NOMO-1 (cell line): Measurements from ENCODE around the gene PADI3.

Source experiments
- DNase-seq, 2 experiments: peaks; one replicate each; lab custom pipeline; 2025; ENCODE audit not compliant: unreplicated experiment in 2 of 2; lab: John Stamatoyannopoulos, UW

Gene PADI3

GRCh38 chr1:17295292-17295691 is 46.4 kb downstream of the PADI3 start:
- no peak for DNase-seq

GRCh38 chr1:17296086-17296485 is 47.2 kb downstream of the PADI3 start:
- no peak for DNase-seq

- no peak for DNase-seq
These were observed 49.1 kb downstream of the PADI3 start for GRCh38 chr1:17297991-17298390.

DNA sequence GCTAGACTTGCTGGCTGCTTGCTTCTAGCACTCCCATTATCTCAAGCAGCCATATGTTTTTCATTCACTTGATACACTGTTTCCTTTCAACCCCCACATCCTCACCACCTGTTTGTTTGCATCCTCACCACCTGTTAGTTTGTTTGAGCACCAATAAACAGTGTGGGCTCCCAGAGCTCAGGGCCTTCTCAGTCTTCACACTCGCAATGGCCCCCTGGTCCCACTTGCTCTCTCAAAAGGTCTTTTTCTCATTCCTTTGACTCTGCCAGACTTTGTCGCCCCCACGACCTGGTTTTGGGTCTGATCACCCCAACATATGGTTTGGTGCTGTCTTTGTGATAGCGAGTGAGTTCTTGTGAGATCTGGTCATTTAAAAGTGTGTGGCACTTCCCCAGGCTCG is 52.9 kb downstream of the PADI3 start:
- DNase-seq, result no peak

DNA sequence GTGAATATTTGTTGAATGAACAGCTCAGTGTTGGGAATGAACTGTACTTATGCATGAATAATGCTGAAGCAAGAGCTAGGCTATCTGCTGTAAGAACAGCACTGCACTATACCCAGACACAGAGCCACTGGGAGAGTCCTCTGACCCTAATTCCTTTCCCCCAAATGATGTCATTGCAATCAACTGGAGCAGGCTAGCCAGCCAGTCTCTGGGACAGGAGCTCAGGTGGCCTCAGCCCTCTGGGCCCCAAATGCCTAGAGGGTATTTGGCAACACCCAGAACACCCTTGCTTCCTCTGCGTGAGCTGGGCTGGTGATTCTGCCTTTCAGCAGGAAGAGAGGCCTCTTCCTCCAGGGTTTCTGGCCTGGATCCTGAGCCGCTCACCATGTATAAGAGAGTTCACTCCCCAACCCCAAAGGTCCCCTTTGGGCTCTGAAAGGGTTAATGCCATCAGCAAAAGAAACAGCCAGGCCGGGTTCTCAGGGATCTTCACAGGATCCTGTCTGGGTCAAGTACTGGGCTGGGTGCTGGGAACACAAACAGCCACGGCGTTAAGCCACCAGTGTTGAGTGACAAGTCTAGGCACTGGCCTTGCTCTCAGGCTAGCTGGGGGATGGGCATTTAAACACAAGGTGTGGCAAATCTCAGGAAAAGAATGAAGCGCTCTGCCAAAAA is 55.4 kb downstream of the PADI3 start:
- peak; percentile 75 to 76 for DNase-seq

DNA sequence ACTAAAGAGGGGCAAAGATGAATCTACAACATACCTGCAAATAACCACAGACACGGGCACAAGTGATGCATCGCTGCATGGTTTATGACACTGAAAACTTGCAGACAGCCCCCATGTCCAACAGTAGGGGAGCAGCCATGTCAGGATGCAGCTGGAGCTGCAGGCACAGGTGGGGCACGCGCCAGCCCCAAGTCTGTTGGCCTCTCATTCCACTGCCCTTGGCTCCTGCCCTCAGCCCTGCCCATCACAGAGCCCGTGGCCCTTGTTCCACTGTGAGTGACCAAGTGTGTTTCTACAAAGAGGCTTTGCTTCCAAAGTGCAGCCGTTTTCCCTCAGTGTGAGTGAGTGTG is 55.9 kb downstream of the PADI3 start:
- no peak for DNase-seq

GRCh38 chr1:17305576-17306095 is 56.7 kb downstream of the PADI3 start:
- no peak for DNase-seq

GRCh38 chr1:17306407-17306806 is 57.5 kb downstream of the PADI3 start:
- DNase-seq, result no peak

- no peak for DNase-seq
These were observed 58.0 kb downstream of the PADI3 start for GRCh38 chr1:17306921-17307320.

GRCh38 chr1:17307329-17307728 is 58.4 kb downstream of the PADI3 start:
- DNase-seq, result no peak

- DNase-seq, result peak; percentile 52 to 54
These were observed 59.0 kb downstream of the PADI3 start, which contains the start of gene PADI4 for GRCh38 chr1:17307946-17308345. Gene PADI4, plus strand, starts transcription at chr1:17308197. Its CDS starts 26 bp downstream, at chr1:17308223.

GRCh38 chr1:17308593-17308992 is 59.7 kb downstream of the PADI3 start:
- peak; percentile 43 to 51 for DNase-seq

GRCh38 chr1:17309426-17310067 is 60.6 kb downstream of the PADI3 start:
- no peak for DNase-seq

DNA sequence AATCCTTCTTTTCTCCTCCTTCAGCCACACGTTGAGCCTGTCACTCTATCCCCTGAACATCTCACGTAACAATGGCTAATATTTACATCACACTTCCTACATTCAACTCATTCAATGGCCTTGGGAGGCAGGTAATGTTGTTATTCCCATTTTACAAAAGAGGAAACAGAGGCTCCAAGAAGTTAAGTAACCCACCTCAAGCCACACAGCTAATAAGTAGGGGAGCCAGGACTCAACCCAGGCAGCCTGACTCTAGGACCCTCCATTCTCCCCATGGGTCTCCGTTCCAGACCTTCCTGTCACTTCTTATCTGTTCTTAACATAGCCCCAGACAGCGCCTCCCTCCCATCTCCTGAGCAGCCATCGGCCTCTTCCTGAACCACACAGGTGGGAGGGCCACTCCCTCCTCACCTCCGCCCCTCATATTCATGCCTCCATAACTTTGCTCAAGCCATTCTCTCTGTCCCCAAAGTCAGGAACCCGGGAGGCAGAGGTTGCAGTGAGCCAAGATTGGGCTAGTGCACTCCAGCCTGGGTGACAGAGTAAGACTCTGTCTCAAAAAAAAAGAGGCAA is 61.3 kb downstream of the PADI3 start:
- no peak for DNase-seq

DNA sequence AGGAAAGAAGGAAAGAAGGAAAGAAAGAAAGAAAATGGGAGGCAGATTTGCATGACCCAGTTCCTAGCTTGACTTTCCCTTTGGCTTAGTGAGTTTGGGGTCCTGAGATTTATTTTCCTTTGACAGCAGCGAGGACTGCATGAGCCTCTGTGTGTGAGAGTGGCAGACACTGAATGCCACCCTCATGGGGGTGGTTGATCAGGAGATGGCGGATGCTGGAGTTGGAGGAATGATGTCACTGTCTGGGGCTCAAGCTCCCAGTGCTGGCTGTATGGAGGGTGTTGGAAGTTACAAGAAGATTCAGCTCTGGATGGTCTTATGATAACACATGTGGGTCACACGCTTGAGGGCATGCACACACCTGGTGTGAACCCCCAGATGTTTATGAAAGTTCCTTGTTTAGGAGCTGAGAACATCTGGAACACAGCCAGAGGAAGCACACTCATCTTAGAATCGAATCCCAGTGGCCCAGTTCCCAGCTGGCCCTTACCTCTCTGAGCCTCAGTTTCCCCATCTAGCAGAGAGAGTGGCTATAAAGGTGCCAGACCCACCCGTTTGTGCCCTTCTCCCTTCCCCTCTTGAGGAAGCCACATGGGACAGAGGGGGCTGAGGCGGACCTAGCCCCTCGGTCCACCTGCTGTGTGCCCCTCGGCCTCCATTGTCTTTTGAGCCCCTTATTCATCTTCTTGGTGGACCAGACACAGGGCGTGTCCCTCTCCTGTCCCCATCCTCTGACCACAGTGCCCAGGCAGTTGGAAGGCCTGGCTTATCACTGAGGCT is 64.8 kb downstream of the PADI3 start:
- DNase-seq, result no peak

GRCh38 chr1:17314491-17314971 is 65.6 kb downstream of the PADI3 start:
- DNase-seq, result no peak

DNA sequence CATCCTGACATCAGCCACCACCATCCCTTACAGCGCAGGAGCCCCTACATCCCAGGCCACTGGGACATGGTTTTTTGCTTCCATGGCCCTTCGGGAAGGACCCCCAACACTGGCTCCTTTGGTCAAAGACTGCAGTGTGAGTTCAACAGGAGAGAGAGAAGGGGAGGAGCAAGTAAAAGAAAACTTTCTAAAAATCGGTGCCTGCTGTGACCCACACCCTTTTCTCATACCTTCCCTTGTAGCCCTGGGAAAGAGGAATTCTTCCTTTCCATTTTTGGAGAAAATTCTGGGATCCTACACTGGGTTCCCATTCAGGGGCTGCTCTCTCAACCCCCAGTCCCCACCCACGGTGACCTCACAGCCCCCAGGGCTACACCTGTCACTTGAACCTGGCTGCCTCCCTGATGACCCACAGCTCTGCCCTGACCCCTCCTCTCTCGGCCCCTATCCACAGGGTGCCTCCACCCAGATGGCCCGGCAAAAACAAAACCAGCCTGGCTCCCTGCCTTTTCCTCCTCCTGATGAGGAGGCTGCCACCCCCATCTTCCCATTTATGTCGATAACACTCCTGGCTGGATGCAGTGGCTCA is 66.7 kb downstream of the PADI3 start:
- no peak for DNase-seq

GRCh38 chr1:17316704-17317103 is 67.8 kb downstream of the PADI3 start:
- no peak for DNase-seq

DNA sequence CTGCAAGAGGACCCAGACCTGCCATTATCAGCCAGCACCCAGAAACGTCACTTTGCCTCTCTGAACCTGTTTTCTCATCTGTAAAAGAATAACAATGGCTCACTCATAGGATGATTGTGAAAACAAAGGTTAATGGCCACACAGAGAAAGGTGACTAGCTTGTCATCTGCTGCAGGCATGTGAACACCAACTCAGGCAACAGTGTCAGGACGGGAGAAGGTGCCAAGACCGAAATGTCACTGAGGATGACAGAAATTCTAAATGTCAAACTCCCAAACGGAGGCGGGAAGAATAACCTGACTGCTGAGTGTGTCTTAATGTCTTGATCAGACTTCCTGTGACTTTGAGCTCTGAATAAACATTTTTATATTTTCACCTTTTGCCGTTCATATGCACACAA is 69.4 kb downstream of the PADI3 start:
- DNase-seq, result no peak

GRCh38 chr1:17319561-17320350 is 70.9 kb downstream of the PADI3 start:
- DNase-seq, result no peak
